Measurements from ENCODE around the gene CFAP61.
"Not testable (repeated sequence)": the region's sequence is repeated elsewhere in the genome, so short reads cannot be mapped to it uniquely, and the experiment has no call there.

CFAP61 gene

GRCh38 chr20:20233041-20233514 lies 180.7 kb downstream of the CFAP61 start:
- TF ChIP-seq CTCF (IDR thresholded peaks at IDR 0.05; ENCODE audit: borderline replicate concordance, control extremely low read depth, extremely low read depth, insufficient read depth, missing control alignments): no peak
- no peak for DNase-seq (ENCODE audit: low spot score)
- in situ Hi-C loops (cut with MboI; ENCODE audit: low sequenced_read_pairs, unreplicated experiment): loop anchor here (25.0 kb wide), 1 partner anchor 146 kb away; no protein-coding TSS in a partner anchor

- no peak for TF ChIP-seq CTCF (IDR thresholded peaks at IDR 0.05; ENCODE audit: borderline replicate concordance, control extremely low read depth, extremely low read depth, insufficient read depth, missing control alignments)
- in situ Hi-C loops (cut with MboI; ENCODE audit: low sequenced_read_pairs, unreplicated experiment): loop anchor here (25.0 kb wide), 1 partner anchor 148 kb away; no protein-coding TSS in a partner anchor
- DNase-seq (ENCODE audit: low spot score): no peak
Observed at GRCh38 chr20:20235681-20236080, 183.3 kb downstream of the CFAP61 start.

- in situ Hi-C loops (cut with MboI; ENCODE audit: low sequenced_read_pairs, unreplicated experiment): loop anchor here (25.0 kb wide), 1 partner anchor 150 kb away; no protein-coding TSS in a partner anchor
Observed at GRCh38 chr20:20237093-20237959, 185.0 kb downstream of the CFAP61 start.

GRCh38 chr20:20241976-20242375 lies 189.6 kb downstream of the CFAP61 start:
- in situ Hi-C loops (cut with MboI; ENCODE audit: low sequenced_read_pairs, unreplicated experiment): loop anchor here (25.0 kb wide), 1 partner anchor 155 kb away; no protein-coding TSS in a partner anchor
- TF ChIP-seq CTCF (IDR thresholded peaks at IDR 0.05; ENCODE audit: borderline replicate concordance, control extremely low read depth, extremely low read depth, insufficient read depth, missing control alignments): no peak
- DNase-seq (ENCODE audit: low spot score): no peak

More at GRCh38 chr20:20237093-20237959, 185.0 kb downstream of the CFAP61 start:
- peak; percentile 71 for DNase-seq (ENCODE audit: low spot score)
- TF ChIP-seq CTCF (IDR thresholded peaks at IDR 0.05; ENCODE audit: borderline replicate concordance, control extremely low read depth, extremely low read depth, insufficient read depth, missing control alignments): peak; percentile 74

GRCh38 chr20:20244384-20244783 lies 192.1 kb downstream of the CFAP61 start:
- in situ Hi-C loops (cut with MboI; ENCODE audit: low sequenced_read_pairs, unreplicated experiment): loop anchor here (25.0 kb wide), 1 partner anchor 157 kb away; no protein-coding TSS in a partner anchor
- not testable (repeated sequence) for DNase-seq (ENCODE audit: low spot score)

- no peak for DNase-seq (ENCODE audit: low spot score)
- TF ChIP-seq CTCF (IDR thresholded peaks at IDR 0.05; ENCODE audit: borderline replicate concordance, control extremely low read depth, extremely low read depth, insufficient read depth, missing control alignments): no peak
- in situ Hi-C loops (cut with MboI; ENCODE audit: low sequenced_read_pairs, unreplicated experiment): loop anchor here (25.0 kb wide), 1 partner anchor 160 kb away; no protein-coding TSS in a partner anchor
Observed at GRCh38 chr20:20246996-20247633, 194.8 kb downstream of the CFAP61 start.
